ENCODE results near the gene FRMD4B.

Gene FRMD4B

GRCh38 chr3:69165744-69166143 is 220.1 kb downstream of the FRMD4B start:
- DNase-seq, result no peak

- no peak for DNase-seq
Measured at GRCh38 chr3:69164296-69164695, 221.6 kb downstream of the FRMD4B start.

- DNase-seq, result no peak
Measured at GRCh38 chr3:69162308-69162980, 223.4 kb downstream of the FRMD4B start.

- no peak for DNase-seq
Measured at GRCh38 chr3:69161587-69162307, 224.1 kb downstream of the FRMD4B start.

- DNase-seq, result no peak
Measured at GRCh38 chr3:69160525-69160924, 225.4 kb downstream of the FRMD4B start.

- DNase-seq, result no peak
Measured at GRCh38 chr3:69160107-69160506, 225.8 kb downstream of the FRMD4B start.

GRCh38 chr3:69149586-69149985 is 236.3 kb downstream of the FRMD4B start:
- DNase-seq, result no peak

- DNase-seq, result no peak
Measured at GRCh38 chr3:69145688-69146087, 240.2 kb downstream of the FRMD4B start.

- no peak for DNase-seq
Measured at GRCh38 chr3:69144631-69145245, 241.2 kb downstream of the FRMD4B start.

GRCh38 chr3:69143612-69144011 is 242.3 kb downstream of the FRMD4B start:
- DNase-seq, result no peak

GRCh38 chr3:69142797-69143454 is 243.0 kb downstream of the FRMD4B start:
- no peak for DNase-seq

GRCh38 chr3:69142090-69142489 is 243.8 kb downstream of the FRMD4B start:
- no peak for DNase-seq

GRCh38 chr3:69141313-69141712 is 244.6 kb downstream of the FRMD4B start:
- no peak for DNase-seq

- no peak for DNase-seq
Measured at GRCh38 chr3:69137412-69137811, 248.5 kb downstream of the FRMD4B start.

- DNase-seq, result no peak
Measured at GRCh38 chr3:69137005-69137404, 248.9 kb downstream of the FRMD4B start.

GRCh38 chr3:69130689-69131088 is 255.2 kb downstream of the FRMD4B start:
- DNase-seq, result no peak

- no peak for DNase-seq
Measured at GRCh38 chr3:69129531-69129930, 256.4 kb downstream of the FRMD4B start.

GRCh38 chr3:69128509-69128908 is 257.4 kb downstream of the FRMD4B start:
- no peak for DNase-seq

- no peak for DNase-seq
Measured at GRCh38 chr3:69126999-69127398, 258.9 kb downstream of the FRMD4B start.

- DNase-seq, result no peak
Measured at GRCh38 chr3:69126216-69126615, 259.7 kb downstream of the FRMD4B start.

GRCh38 chr3:69122403-69122802 is 263.5 kb downstream of the FRMD4B start, which contains the start of gene LMOD3:
Gene LMOD3, minus strand, starts transcription at chr3:69122595. Its CDS starts 209 bp downstream, at chr3:69122386.
- no peak for DNase-seq

- DNase-seq, result no peak
Measured at GRCh38 chr3:69121950-69122349, 263.9 kb downstream of the FRMD4B start.

- no peak for DNase-seq
Measured at GRCh38 chr3:69121513-69121912, 264.4 kb downstream of the FRMD4B start.

Measured in effector CD4-positive, alpha-beta T cell (primary cell).